Large intestine (tissue), 3 donors: Measurements from ENCODE around the gene VWA3B. TPM values are rescaled to one million over a fixed set of nuclear protein-coding genes. Genes with fewer than 3 reads are reported as not detected.

Experiments
- DNase-seq, 2 donors: peaks; one replicate each; pipeline versions ENCODE4 v3.0.0 to v3.0.0-alpha.2; 2013
- H3K27ac ChIP-seq: one replicate; pipeline ENCODE4 v1.5.1; 2013; ENCODE audit warnings: low read length
- H3K27me3 ChIP-seq: 2 replicates; pipeline ENCODE4 v1.6.1; 2013; ENCODE audit warnings: low read length; ENCODE audit not compliant: control insufficient read depth, insufficient read depth
- H3K36me3 ChIP-seq: 2 replicates; pipeline ENCODE4 v1.6.1; 2013; ENCODE audit warnings: low read length; ENCODE audit not compliant: control insufficient read depth, insufficient read depth
- H3K4me1 ChIP-seq: one replicate; pipeline ENCODE4 v1.6.1; 2013; ENCODE audit warnings: low read length; ENCODE audit not compliant: control insufficient read depth, insufficient read depth
- H3K4me3 ChIP-seq: one replicate; pipeline ENCODE4 v1.5.1; 2013; ENCODE audit warnings: low read length
- H3K9me3 ChIP-seq: one replicate; pipeline ENCODE4 v1.6.1; 2013; ENCODE audit warnings: mild to moderate bottlenecking, low read depth, low read length, moderate library complexity; ENCODE audit not compliant: control insufficient read depth
- WGBS: methylation state at CpG from one replicate; pipeline ENCODE4 v1.1.5; 2013; ENCODE audit warnings: low lambda C conversion rate; ENCODE audit not compliant: insufficient coverage; 5-methylcytosine and 5-hydroxymethylcytosine counted together
- polyA plus RNA-seq: library from polyadenylated mRNA; unstranded; fragments of 120-200 nt; gene quantifications from one replicate; pipeline ENCODE4 v1.2.1, GENCODE V29; 2013

VWA3B gene
- polyA plus RNA-seq, 1 donor = 0.09 TPM

DNA sequence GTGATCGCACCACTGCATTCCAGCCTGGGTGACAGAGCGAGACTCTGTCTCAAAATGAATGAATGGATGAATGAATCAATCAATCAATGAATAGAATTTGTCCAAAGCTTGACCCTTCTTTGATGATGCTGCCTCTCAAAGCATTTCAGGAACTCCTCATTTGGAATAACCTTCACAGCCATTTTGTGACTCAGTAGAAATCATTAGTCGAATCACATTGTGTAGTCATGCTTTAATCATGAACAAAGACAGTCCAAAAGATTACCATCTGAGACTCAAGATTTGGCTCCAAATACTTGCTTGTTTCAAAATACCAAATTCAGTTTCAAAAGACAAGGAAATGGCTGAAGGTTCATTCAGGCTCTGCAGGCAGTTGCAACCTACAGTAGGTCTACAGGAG is 83.1 kb downstream of the VWA3B start:
- Histone ChIP-seq H3K27ac (no peak overlapping the region), H3K9me3 (no peaks in the 10 kb centered on the region), H3K27me3 (peaks cover 10% of the 10 kb centered on the region), H3K36me3 (no peaks in the 10 kb centered on the region), H3K4me1 (no peaks in the 10 kb centered on the region), H3K4me3 (no peak overlapping the region)
- WGBS = 100% methylated on average over 1 of the region's 3 CpGs
- no peak for DNase-seq

DNA sequence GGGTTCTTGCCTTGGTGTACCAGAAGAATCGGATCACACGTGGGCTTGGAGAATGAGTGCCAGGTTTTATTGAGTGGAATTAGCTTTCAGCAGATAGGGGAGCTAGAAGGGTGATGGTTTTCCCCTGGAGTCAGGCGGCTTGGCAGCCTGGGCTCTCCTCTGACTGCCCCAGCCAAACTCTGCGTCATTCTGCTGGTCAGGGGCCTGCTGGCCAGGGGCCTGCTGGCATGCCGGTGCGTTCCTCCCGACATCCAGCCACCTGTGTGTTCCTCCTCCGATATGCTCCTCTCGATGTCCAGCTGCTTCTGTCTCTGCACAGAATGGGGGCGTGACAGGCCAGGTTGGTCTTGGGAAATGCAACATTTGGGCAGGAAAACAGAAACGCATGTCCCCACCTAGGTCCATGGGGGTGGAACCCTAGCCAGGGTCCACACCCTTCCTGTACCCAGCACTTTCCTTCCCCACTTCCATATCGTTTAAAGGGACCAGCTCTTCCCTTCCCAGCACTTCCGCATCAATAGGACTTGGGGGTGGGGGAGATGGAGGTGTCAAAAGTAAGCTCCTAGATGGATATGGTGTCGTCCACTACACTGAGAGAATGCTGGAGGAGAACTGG is 85.3 kb downstream of the VWA3B start:
- Histone ChIP-seq H3K9me3 (no peaks in the 10 kb centered on the region), H3K27me3 (peaks cover 22% of the 10 kb centered on the region), H3K4me3 (no peak overlapping the region), H3K36me3 (no peaks in the 10 kb centered on the region), H3K27ac (no peak overlapping the region), H3K4me1 (no peaks in the 10 kb centered on the region)
- no peak for DNase-seq
- no CpG with 5 or more reads among the region's 14 CpGs for WGBS

GRCh38 chr2:98172951-98173350 is 86.0 kb downstream of the VWA3B start:
- no peak overlapping the region for H3K4me3 ChIP-seq
- no peaks in the 10 kb centered on the region for H3K4me1 ChIP-seq
- peaks cover 26% of the 10 kb centered on the region for H3K27me3 ChIP-seq
- no peak for DNase-seq
- no peaks in the 10 kb centered on the region for H3K36me3 ChIP-seq
- 100% methylated on average over 1 of the region's 2 CpGs for WGBS
- H3K27ac ChIP-seq = no peak overlapping the region
- H3K9me3 ChIP-seq = no peaks in the 10 kb centered on the region

- H3K27me3 ChIP-seq = peaks cover 36% of the 10 kb centered on the region
These were observed 88.8 kb downstream of the VWA3B start for GRCh38 chr2:98175811-98176210.

GRCh38 chr2:98177286-98177685 is 90.3 kb downstream of the VWA3B start:
- no peak for DNase-seq
- Histone ChIP-seq H3K27me3 (peaks cover 36% of the 10 kb centered on the region), H3K9me3 (no peaks in the 10 kb centered on the region), H3K4me1 (no peaks in the 10 kb centered on the region), H3K36me3 (no peaks in the 10 kb centered on the region), H3K4me3 (no peak overlapping the region), H3K27ac (no peak overlapping the region)
- WGBS = no CpG with 5 or more reads among the region's 2 CpGs

More at GRCh38 chr2:98175811-98176210, 88.8 kb downstream of the VWA3B start:
- H3K4me3 ChIP-seq = no peak overlapping the region
- WGBS = 90% methylated on average over 2 of the region's 6 CpGs
- DNase-seq = peak in 1 of 2 donors; percentile 7
- H3K36me3 ChIP-seq = no peaks in the 10 kb centered on the region
- no peak overlapping the region for H3K27ac ChIP-seq
- no peaks in the 10 kb centered on the region for H3K9me3 ChIP-seq
- H3K4me1 ChIP-seq = no peaks in the 10 kb centered on the region

DNA sequence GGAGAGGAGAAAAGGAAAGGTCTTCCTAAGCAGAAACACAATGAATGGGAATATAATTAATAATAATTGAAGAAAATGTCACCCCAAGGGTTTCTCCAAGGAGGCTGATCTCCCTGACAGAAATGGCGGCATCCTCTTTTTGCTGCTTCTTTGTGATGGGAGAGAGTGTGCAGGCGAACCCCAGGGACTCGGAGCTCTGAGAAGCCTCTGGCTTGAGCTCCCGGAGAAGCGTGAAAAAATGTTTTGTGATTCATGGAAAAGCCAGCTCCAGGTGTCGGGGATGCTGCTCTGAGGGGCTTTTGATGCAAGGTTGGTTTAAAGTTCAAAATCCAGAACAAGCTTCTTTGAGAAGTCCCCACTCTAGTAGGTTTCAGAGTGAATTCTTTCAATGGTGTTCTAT is 91.0 kb downstream of the VWA3B start:
- Histone ChIP-seq H3K36me3 (no peaks in the 10 kb centered on the region), H3K4me1 (no peaks in the 10 kb centered on the region), H3K4me3 (no peak overlapping the region), H3K9me3 (no peaks in the 10 kb centered on the region), H3K27ac (no peak overlapping the region), H3K27me3 (peaks cover 36% of the 10 kb centered on the region)
- WGBS = 60% methylated on average over 3 of the region's 6 CpGs
- no peak for DNase-seq

DNA sequence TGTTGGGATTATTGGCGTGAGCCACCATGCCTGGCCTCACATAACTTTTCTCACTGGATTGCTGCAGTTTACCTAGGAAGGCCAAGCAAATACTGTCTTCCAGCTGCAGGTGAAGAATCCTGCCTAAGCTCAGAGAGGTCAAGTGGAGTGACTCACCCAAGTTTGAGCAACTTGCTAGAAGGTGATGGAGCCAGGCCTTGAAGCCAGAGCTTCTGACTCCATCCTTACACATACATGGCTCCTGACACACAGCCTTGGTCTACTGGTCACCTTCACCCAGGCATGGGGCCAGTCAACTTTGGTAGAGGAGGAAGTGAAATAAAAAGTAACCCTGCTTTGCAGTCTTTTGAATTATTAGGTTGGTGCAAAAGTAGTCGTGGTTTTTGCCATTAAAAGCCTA is 93.5 kb downstream of the VWA3B start:
- no CpG with 5 or more reads among the region's 2 CpGs for WGBS
- no peak overlapping the region for H3K4me3 ChIP-seq
- H3K9me3 ChIP-seq = no peaks in the 10 kb centered on the region
- no peaks in the 10 kb centered on the region for H3K36me3 ChIP-seq
- no peaks in the 10 kb centered on the region for H3K4me1 ChIP-seq
- H3K27ac ChIP-seq = no peak overlapping the region
- no peak for DNase-seq
- H3K27me3 ChIP-seq = peaks cover 30% of the 10 kb centered on the region

- Histone ChIP-seq H3K9me3 (no peaks in the 10 kb centered on the region), H3K36me3 (no peaks in the 10 kb centered on the region), H3K27me3 (peaks cover 27% of the 10 kb centered on the region), H3K4me1 (no peaks in the 10 kb centered on the region), H3K4me3 (no peak overlapping the region), H3K27ac (no peak overlapping the region)
- WGBS = no CpG with 5 or more reads among the region's 3 CpGs
- no peak for DNase-seq
These were observed 94.4 kb downstream of the VWA3B start for GRCh38 chr2:98181346-98181745.

- Histone ChIP-seq H3K9me3 (no peaks in the 10 kb centered on the region), H3K27ac (no peak overlapping the region), H3K4me1 (no peaks in the 10 kb centered on the region), H3K4me3 (no peak overlapping the region), H3K36me3 (no peaks in the 10 kb centered on the region), H3K27me3 (peaks cover 5% of the 10 kb centered on the region)
- 100% methylated on average over 4 of the region's 5 CpGs for WGBS
- DNase-seq = no peak
These were observed 98.8 kb downstream of the VWA3B start for GRCh38 chr2:98185801-98186200.

GRCh38 chr2:98187194-98187593 is 100.2 kb downstream of the VWA3B start:
- 83% methylated on average over 1 of the region's 9 CpGs for WGBS
- no peak overlapping the region for H3K27ac ChIP-seq
- no peaks in the 10 kb centered on the region for H3K36me3 ChIP-seq
- DNase-seq = no peak
- peaks cover 9% of the 10 kb centered on the region for H3K27me3 ChIP-seq
- H3K4me1 ChIP-seq = no peaks in the 10 kb centered on the region
- H3K9me3 ChIP-seq = no peaks in the 10 kb centered on the region
- no peak overlapping the region for H3K4me3 ChIP-seq

GRCh38 chr2:98188351-98189046 is 101.5 kb downstream of the VWA3B start:
- H3K4me1 ChIP-seq = no peaks in the 10 kb centered on the region
- WGBS = 70% methylated on average over 2 of the region's 4 CpGs

More at GRCh38 chr2:98188351-98189046, 101.5 kb downstream of the VWA3B start:
- no peaks in the 10 kb centered on the region for H3K9me3 ChIP-seq
- H3K4me3 ChIP-seq = no peak overlapping the region
- H3K27me3 ChIP-seq = peaks cover 9% of the 10 kb centered on the region
- H3K27ac ChIP-seq = no peak overlapping the region
- DNase-seq = no peak
- H3K36me3 ChIP-seq = no peaks in the 10 kb centered on the region
